Measurements from ENCODE around the gene MLIP. TPM values are rescaled to one million over a fixed set of nuclear protein-coding genes. Genes with fewer than 3 reads are reported as not detected.

MLIP gene
- total RNA-seq, 1 experiment from 2014 or later: not detected

GRCh38 chr6:54285595-54285994, 174.4 kb downstream of the MLIP start:
- no peak for DNase-seq (ENCODE audit: low read depth)

GRCh38 chr6:54286141-54286540, 174.9 kb downstream of the MLIP start:
- no peak for DNase-seq (ENCODE audit: low read depth)

- no peak for DNase-seq (ENCODE audit: low read depth)
These were observed 177.2 kb downstream of the MLIP start for GRCh38 chr6:54288474-54288873.

- DNase-seq (ENCODE audit: low read depth): no peak
These were observed 178.2 kb downstream of the MLIP start for GRCh38 chr6:54289426-54289825.

GRCh38 chr6:54291146-54291545, 179.9 kb downstream of the MLIP start:
- peak; percentile 73 for DNase-seq (ENCODE audit: low read depth)

- DNase-seq (ENCODE audit: low read depth): peak; percentile 62
These were observed 180.5 kb downstream of the MLIP start for GRCh38 chr6:54291738-54292137.

- no peak for DNase-seq (ENCODE audit: low read depth)
These were observed 183.8 kb downstream of the MLIP start for GRCh38 chr6:54294965-54295532.

- DNase-seq (ENCODE audit: low read depth): no peak
These were observed 188.5 kb downstream of the MLIP start for GRCh38 chr6:54299542-54300269.

- DNase-seq (ENCODE audit: low read depth): no peak
These were observed 190.5 kb downstream of the MLIP start for GRCh38 chr6:54301770-54302169.

GRCh38 chr6:54307439-54307910, 196.2 kb downstream of the MLIP start:
- no peak for DNase-seq (ENCODE audit: low read depth)

- DNase-seq (ENCODE audit: low read depth): no peak
These were observed 197.2 kb downstream of the MLIP start, which contains the start of gene TINAG for GRCh38 chr6:54308289-54308985. TINAG (plus strand) TSS chr6:54308441; CDS start chr6:54308551, 110 bp downstream.

- no peak for DNase-seq (ENCODE audit: low read depth)
These were observed 197.7 kb downstream of the MLIP start for GRCh38 chr6:54308986-54309315.

- DNase-seq (ENCODE audit: low read depth): no peak
These were observed 199.3 kb downstream of the MLIP start for GRCh38 chr6:54310377-54311152.

GRCh38 chr6:54315656-54316055, 204.4 kb downstream of the MLIP start:
- DNase-seq (ENCODE audit: low read depth): no peak

Other genes with a start within 250 kb of the MLIP start
- not detected in 2 replicates for gene TINAG, start 197.0 kb downstream of the MLIP start, total RNA-seq (2014; rRNA removed; shearing (Covaris generic))

Data from Daoy (cell line).